ENCODE measurements around the gene DBH.

The DBH gene

GRCh38 chr9:133686642-133687575, 50.7 kb downstream of the DBH start:
- Histone ChIP-seq H3K9me3 (ENCODE audit: control insufficient read depth, low read length) (no peaks in the 10 kb centered on the region), H3K4me1 (ENCODE audit: control insufficient read depth, insufficient read depth, low read length) (no peaks in the 10 kb centered on the region), H3K36me3 (ENCODE audit: control insufficient read depth, insufficient read depth, low read length) (no peaks in the 10 kb centered on the region), H3K9ac (ENCODE audit: low read length) (no peak overlapping the region), H3K4me3 (ENCODE audit: low read length) (no peak overlapping the region), H3K27me3 (ENCODE audit: control insufficient read depth, insufficient read depth, low read length) (no peaks in the 10 kb centered on the region)

- no peaks in the 10 kb centered on the region for H3K36me3 ChIP-seq (ENCODE audit: control insufficient read depth, insufficient read depth, low read length)
- no peaks in the 10 kb centered on the region for H3K4me1 ChIP-seq (ENCODE audit: control insufficient read depth, insufficient read depth, low read length)
- H3K27me3 ChIP-seq (ENCODE audit: control insufficient read depth, insufficient read depth, low read length), result no peaks in the 10 kb centered on the region
- no peak overlapping the region for H3K4me3 ChIP-seq (ENCODE audit: low read length)
- no peaks in the 10 kb centered on the region for H3K9me3 ChIP-seq (ENCODE audit: control insufficient read depth, low read length)
- no peak overlapping the region for H3K9ac ChIP-seq (ENCODE audit: low read length)
Observed at GRCh38 chr9:133687856-133688761, 51.9 kb downstream of the DBH start.

- Histone ChIP-seq H3K27me3 (ENCODE audit: control insufficient read depth, insufficient read depth, low read length) (no peaks in the 10 kb centered on the region), H3K9me3 (ENCODE audit: control insufficient read depth, low read length) (no peaks in the 10 kb centered on the region), H3K36me3 (ENCODE audit: control insufficient read depth, insufficient read depth, low read length) (no peaks in the 10 kb centered on the region), H3K4me3 (ENCODE audit: low read length) (no peak overlapping the region), H3K9ac (ENCODE audit: low read length) (no peak overlapping the region), H3K4me1 (ENCODE audit: control insufficient read depth, insufficient read depth, low read length) (no peaks in the 10 kb centered on the region)
Observed at GRCh38 chr9:133689151-133689763, 53.1 kb downstream of the DBH start.

GRCh38 chr9:133690081-133690561, 54.0 kb downstream of the DBH start:
- no peaks in the 10 kb centered on the region for H3K27me3 ChIP-seq (ENCODE audit: control insufficient read depth, insufficient read depth, low read length)
- no peaks in the 10 kb centered on the region for H3K36me3 ChIP-seq (ENCODE audit: control insufficient read depth, insufficient read depth, low read length)
- H3K9me3 ChIP-seq (ENCODE audit: control insufficient read depth, low read length), result no peaks in the 10 kb centered on the region
- no peak overlapping the region for H3K9ac ChIP-seq (ENCODE audit: low read length)
- no peaks in the 10 kb centered on the region for H3K4me1 ChIP-seq (ENCODE audit: control insufficient read depth, insufficient read depth, low read length)
- no peak overlapping the region for H3K4me3 ChIP-seq (ENCODE audit: low read length)

GRCh38 chr9:133691191-133691590, 55.0 kb downstream of the DBH start:
- Histone ChIP-seq H3K9ac (ENCODE audit: low read length) (no peak overlapping the region), H3K4me3 (ENCODE audit: low read length) (no peak overlapping the region), H3K27me3 (ENCODE audit: control insufficient read depth, insufficient read depth, low read length) (no peaks in the 10 kb centered on the region), H3K9me3 (ENCODE audit: control insufficient read depth, low read length) (no peaks in the 10 kb centered on the region), H3K36me3 (ENCODE audit: control insufficient read depth, insufficient read depth, low read length) (no peaks in the 10 kb centered on the region), H3K4me1 (ENCODE audit: control insufficient read depth, insufficient read depth, low read length) (no peaks in the 10 kb centered on the region)

GRCh38 chr9:133691626-133692363, 55.6 kb downstream of the DBH start:
- no peak overlapping the region for H3K9ac ChIP-seq (ENCODE audit: low read length)
- no peaks in the 10 kb centered on the region for H3K4me1 ChIP-seq (ENCODE audit: control insufficient read depth, insufficient read depth, low read length)

GRCh38 chr9:133692364-133692985, 56.3 kb downstream of the DBH start:
- no peaks in the 10 kb centered on the region for H3K36me3 ChIP-seq (ENCODE audit: control insufficient read depth, insufficient read depth, low read length)
- no peak overlapping the region for H3K4me3 ChIP-seq (ENCODE audit: low read length)
- H3K27me3 ChIP-seq (ENCODE audit: control insufficient read depth, insufficient read depth, low read length), result no peaks in the 10 kb centered on the region
- no peak overlapping the region for H3K9ac ChIP-seq (ENCODE audit: low read length)
- H3K4me1 ChIP-seq (ENCODE audit: control insufficient read depth, insufficient read depth, low read length), result no peaks in the 10 kb centered on the region
- no peaks in the 10 kb centered on the region for H3K9me3 ChIP-seq (ENCODE audit: control insufficient read depth, low read length)

More at GRCh38 chr9:133691626-133692363, 55.6 kb downstream of the DBH start:
- Histone ChIP-seq H3K9me3 (ENCODE audit: control insufficient read depth, low read length) (no peaks in the 10 kb centered on the region), H3K36me3 (ENCODE audit: control insufficient read depth, insufficient read depth, low read length) (no peaks in the 10 kb centered on the region), H3K27me3 (ENCODE audit: control insufficient read depth, insufficient read depth, low read length) (no peaks in the 10 kb centered on the region), H3K4me3 (ENCODE audit: low read length) (no peak overlapping the region)

GRCh38 chr9:133693116-133693515, 57.0 kb downstream of the DBH start:
- Histone ChIP-seq H3K36me3 (ENCODE audit: control insufficient read depth, insufficient read depth, low read length) (no peaks in the 10 kb centered on the region), H3K9me3 (ENCODE audit: control insufficient read depth, low read length) (no peaks in the 10 kb centered on the region), H3K4me1 (ENCODE audit: control insufficient read depth, insufficient read depth, low read length) (no peaks in the 10 kb centered on the region), H3K9ac (ENCODE audit: low read length) (no peak overlapping the region), H3K27me3 (ENCODE audit: control insufficient read depth, insufficient read depth, low read length) (no peaks in the 10 kb centered on the region), H3K4me3 (ENCODE audit: low read length) (no peak overlapping the region)

- Histone ChIP-seq H3K9me3 (ENCODE audit: control insufficient read depth, low read length) (no peaks in the 10 kb centered on the region), H3K27me3 (ENCODE audit: control insufficient read depth, insufficient read depth, low read length) (no peaks in the 10 kb centered on the region), H3K4me3 (ENCODE audit: low read length) (no peak overlapping the region), H3K4me1 (ENCODE audit: control insufficient read depth, insufficient read depth, low read length) (no peaks in the 10 kb centered on the region), H3K9ac (ENCODE audit: low read length) (no peak overlapping the region), H3K36me3 (ENCODE audit: control insufficient read depth, insufficient read depth, low read length) (no peaks in the 10 kb centered on the region)
Observed at GRCh38 chr9:133693703-133694529, 57.8 kb downstream of the DBH start.

- H3K27me3 ChIP-seq (ENCODE audit: control insufficient read depth, insufficient read depth, low read length), result no peaks in the 10 kb centered on the region
- H3K9ac ChIP-seq (ENCODE audit: low read length), result no peak overlapping the region
- no peaks in the 10 kb centered on the region for H3K36me3 ChIP-seq (ENCODE audit: control insufficient read depth, insufficient read depth, low read length)
- no peaks in the 10 kb centered on the region for H3K9me3 ChIP-seq (ENCODE audit: control insufficient read depth, low read length)
- no peak overlapping the region for H3K4me3 ChIP-seq (ENCODE audit: low read length)
- H3K4me1 ChIP-seq (ENCODE audit: control insufficient read depth, insufficient read depth, low read length), result no peaks in the 10 kb centered on the region
Observed at GRCh38 chr9:133694686-133695085, 58.5 kb downstream of the DBH start.

Data from mucosa of stomach (tissue), 1 donor.